BLaER1 treated with 17β-estradiol and CSF1 and Interleukin-3, amounts not matched to agents 10 nM and 100 nM (cell line): Measurements from ENCODE around the gene COL5A1.

Experiments
- H3K27ac ChIP-seq, 11 experiments: shearing (Covaris generic); formaldehyde crosslinking; 2 replicates each; pipeline ENCODE4 v1.8.1; 2022
- H3K27me3 ChIP-seq, 11 experiments: shearing (Covaris generic); formaldehyde crosslinking; 2 replicates each; pipeline ENCODE4 v1.8.1; 2022
- H3K36me3 ChIP-seq, 11 experiments: shearing (Covaris generic); formaldehyde crosslinking; 2 replicates each; pipeline ENCODE4 v1.8.1; 2022
- H3K4me1 ChIP-seq, 10 experiments: shearing (Covaris generic); formaldehyde crosslinking; 2 replicates each; pipeline ENCODE4 v1.8.1; 2022
- H3K4me2 ChIP-seq, 11 experiments: shearing (Covaris generic); formaldehyde crosslinking; 2 replicates each; pipeline ENCODE4 v1.8.1; 2022
- H3K4me3 ChIP-seq, 10 experiments: shearing (Covaris generic); formaldehyde crosslinking; 2 replicates each; pipeline ENCODE4 v1.8.1; 2022
- H3K9ac ChIP-seq, 11 experiments: shearing (Covaris generic); formaldehyde crosslinking; 2 replicates each; pipeline ENCODE4 v1.8.1; 2022
- H3K9me3 ChIP-seq, 11 experiments: shearing (Covaris generic); formaldehyde crosslinking; replicated peaks in 1 of 11; 2 replicates each; pipeline ENCODE4 v1.8.1; 2022
- H4K20me1 ChIP-seq, 11 experiments: shearing (Covaris generic); formaldehyde crosslinking; 2 replicates each; pipeline ENCODE4 v1.8.1; 2022
- Cebpa-rat ChIP-seq, 11 experiments: shearing (Covaris generic); IDR thresholded peaks; 2 replicates each; pipeline ENCODE4 v1.8.1; 2022

COL5A1 gene

GRCh38 chr9:134758949-134759607 lies 117.5 kb downstream of the COL5A1 start:
- no peak overlapping the region; a peak in 1 of 20 replicates for H3K4me3 ChIP-seq
- no peak for TF ChIP-seq Cebpa-rat (IDR thresholded peaks at IDR 0.05)
- peaks cover 0 to 75% (median 0%) of the 10 kb centered on the region in 11 experiments; a peak in 7 of 22 replicates for H3K27me3 ChIP-seq
- H3K27ac ChIP-seq = peak overlapping the region in 2 of 11 experiments; percentile 11 to 26; a peak in 1 of 22 replicates
- peaks cover 0 to 12% (median 0%) of the 10 kb centered on the region in 11 experiments; a peak in 4 of 22 replicates for H3K36me3 ChIP-seq
- peak overlapping the region in 9 of 11 experiments; percentile 45 to 94 (median 88); a peak in 18 of 22 replicates for H3K4me2 ChIP-seq
- H3K4me1 ChIP-seq = peaks cover 7 to 94% (median 70%) of the 10 kb centered on the region in 10 experiments; a peak in 18 of 20 replicates
- no peaks in the 10 kb centered on the region for H3K9me3 ChIP-seq
- peaks cover 0 to 68% (median 33%) of the 10 kb centered on the region in 11 experiments; a peak in 17 of 22 replicates for H4K20me1 ChIP-seq
- H3K9ac ChIP-seq = 0 out of 22 replicates have a peak overlapping the region, but pooled peaks of 1 of the 11 experiments have one; percentile 31

GRCh38 chr9:134759913-134760312 lies 118.3 kb downstream of the COL5A1 start:
- TF ChIP-seq Cebpa-rat (IDR thresholded peaks at IDR 0.05) = no peak
- Histone ChIP-seq H4K20me1 (peaks cover 0 to 60% (median 33%) of the 10 kb centered on the region in 11 experiments; a peak in 17 of 22 replicates), H3K27me3 (peaks cover 0 to 71% (median 0%) of the 10 kb centered on the region in 11 experiments; a peak in 7 of 22 replicates), H3K4me1 (peaks cover 7 to 94% (median 72%) of the 10 kb centered on the region in 10 experiments; a peak in 18 of 20 replicates), H3K9ac (no peak overlapping the region), H3K4me3 (no peak overlapping the region), H3K4me2 (peak overlapping the region in 2 of 11 experiments; percentile 10 to 12; a peak in 2 of 22 replicates), H3K27ac (no peak overlapping the region), H3K36me3 (peaks cover 0 to 12% (median 0%) of the 10 kb centered on the region in 11 experiments; a peak in 2 of 22 replicates), H3K9me3 (no peaks in the 10 kb centered on the region)

GRCh38 chr9:134760750-134761420 lies 119.3 kb downstream of the COL5A1 start:
- Histone ChIP-seq H3K9ac (no peak overlapping the region), H4K20me1 (peaks cover 0 to 54% (median 28%) of the 10 kb centered on the region in 11 experiments; a peak in 17 of 22 replicates), H3K27ac (no peak overlapping the region)

GRCh38 chr9:134764473-134765269 lies 123.1 kb downstream of the COL5A1 start:
- no peak for TF ChIP-seq Cebpa-rat (IDR thresholded peaks at IDR 0.05)
- Histone ChIP-seq H3K4me2 (peak overlapping the region in 7 of 11 experiments; percentile 83 to 99 (median 93); a peak in 8 of 22 replicates), H3K9me3 (peaks cover 0 to 8% (median 0%) of the 10 kb centered on the region in 11 experiments; a peak in 3 of 22 replicates), H3K4me3 (no peak overlapping the region), H3K36me3 (peaks cover 0 to 12% (median 0%) of the 10 kb centered on the region in 11 experiments; a peak in 1 of 22 replicates), H3K27me3 (peaks cover 0 to 75% (median 0%) of the 10 kb centered on the region in 11 experiments; a peak in 4 of 22 replicates), H3K9ac (no peak overlapping the region), H3K27ac (no peak overlapping the region), H4K20me1 (peaks cover 0 to 43% (median 0%) of the 10 kb centered on the region in 11 experiments; a peak in 7 of 22 replicates), H3K4me1 (peaks cover 29 to 96% (median 82%) of the 10 kb centered on the region in 10 experiments)

More at GRCh38 chr9:134760750-134761420, 119.3 kb downstream of the COL5A1 start:
- Histone ChIP-seq H3K4me1 (peaks cover 9 to 94% (median 79%) of the 10 kb centered on the region in 10 experiments; a peak in 19 of 20 replicates), H3K9me3 (peaks cover 0 to 5% (median 0%) of the 10 kb centered on the region in 11 experiments; a peak in 3 of 22 replicates), H3K4me3 (no peak overlapping the region), H3K4me2 (peak overlapping the region in 7 of 11 experiments; percentile 59 to 87 (median 86); a peak in 11 of 22 replicates), H3K27me3 (peaks cover 0 to 70% (median 0%) of the 10 kb centered on the region in 11 experiments; a peak in 7 of 22 replicates), H3K36me3 (peaks cover 0 to 12% (median 0%) of the 10 kb centered on the region in 11 experiments; a peak in 1 of 22 replicates)
- no peak for TF ChIP-seq Cebpa-rat (IDR thresholded peaks at IDR 0.05)

- peaks cover 0 to 43% (median 0%) of the 10 kb centered on the region in 11 experiments; a peak in 7 of 22 replicates for H4K20me1 ChIP-seq
- H3K4me2 ChIP-seq = peak overlapping the region; percentile 46 to 99 (median 92)
- H3K9me3 ChIP-seq = peaks cover 0 to 8% (median 0%) of the 10 kb centered on the region in 11 experiments; a peak in 3 of 22 replicates
- H3K4me3 ChIP-seq = no peak overlapping the region
- peaks cover 34 to 97% (median 92%) of the 10 kb centered on the region in 10 experiments for H3K4me1 ChIP-seq
- TF ChIP-seq Cebpa-rat (IDR thresholded peaks at IDR 0.05) = no peak
- H3K9ac ChIP-seq = peak overlapping the region in 5 of 11 experiments; percentile 14 to 66 (median 55); a peak in 6 of 22 replicates
- H3K36me3 ChIP-seq = peaks cover 0 to 7% (median 0%) of the 10 kb centered on the region in 11 experiments; a peak in 1 of 22 replicates
- H3K27ac ChIP-seq = peak overlapping the region in 5 of 11 experiments; percentile 32 to 58 (median 45); a peak in 9 of 22 replicates
- H3K27me3 ChIP-seq = peaks cover 0 to 81% (median 0%) of the 10 kb centered on the region in 11 experiments; a peak in 4 of 22 replicates
These were observed 124.2 kb downstream of the COL5A1 start for GRCh38 chr9:134765785-134766184.

GRCh38 chr9:134766587-134766986 lies 125.0 kb downstream of the COL5A1 start:
- Histone ChIP-seq H3K4me3 (peak overlapping the region in 3 of 10 experiments; percentile 2 to 42 (median 24); a peak in 3 of 20 replicates), H3K4me1 (peaks cover 42 to 97% (median 92%) of the 10 kb centered on the region in 10 experiments), H3K9ac (peak overlapping the region in 5 of 11 experiments; percentile 14 to 66 (median 55); a peak in 8 of 22 replicates), H3K9me3 (peaks cover 0 to 8% (median 0%) of the 10 kb centered on the region in 11 experiments; a peak in 3 of 22 replicates), H4K20me1 (peaks cover 0 to 40% (median 0%) of the 10 kb centered on the region in 11 experiments; a peak in 7 of 22 replicates), H3K27me3 (peaks cover 0 to 85% (median 0%) of the 10 kb centered on the region in 11 experiments; a peak in 4 of 22 replicates), H3K27ac (peak overlapping the region in 5 of 11 experiments; percentile 32 to 58 (median 40); a peak in 8 of 22 replicates), H3K36me3 (0 out of 22 replicates have a peak, but pooled peaks cover 0 to under 1% (median 0%) of the 10 kb centered on the region in 11 experiments), H3K4me2 (peak overlapping the region; percentile 46 to 99 (median 92))
- no peak for TF ChIP-seq Cebpa-rat (IDR thresholded peaks at IDR 0.05)

GRCh38 chr9:134768332-134768708 lies 126.7 kb downstream of the COL5A1 start:
- peak overlapping the region; percentile 67 to 99 (median 92) for H3K4me2 ChIP-seq

More at GRCh38 chr9:134768332-134768708, 126.7 kb downstream of the COL5A1 start:
- no peak for TF ChIP-seq Cebpa-rat (IDR thresholded peaks at IDR 0.05)
- H3K9me3 ChIP-seq = peaks cover 0 to 8% (median 0%) of the 10 kb centered on the region in 11 experiments; a peak in 3 of 22 replicates
- peak overlapping the region in 5 of 11 experiments; percentile 38 to 81 (median 58); a peak in 9 of 22 replicates for H3K27ac ChIP-seq
- peak overlapping the region in 1 of 10 experiments; percentile 42; a peak in 2 of 20 replicates for H3K4me3 ChIP-seq
- H3K36me3 ChIP-seq = peaks cover 0 to 12% (median 7%) of the 10 kb centered on the region in 11 experiments; a peak in 8 of 22 replicates
- peaks cover 0 to 81% (median 0%) of the 10 kb centered on the region in 11 experiments; a peak in 4 of 22 replicates for H3K27me3 ChIP-seq
- peak overlapping the region in 3 of 11 experiments; percentile 2 to 41 (median 39); a peak in 4 of 22 replicates for H3K9ac ChIP-seq
- H4K20me1 ChIP-seq = peaks cover 0 to 36% (median 0%) of the 10 kb centered on the region in 11 experiments; a peak in 5 of 22 replicates
- H3K4me1 ChIP-seq = peaks cover 47 to 97% (median 92%) of the 10 kb centered on the region in 10 experiments
